Liver (tissue), 9 donors: ENCODE results near the gene ITPA. TPM values are rescaled to one million over a fixed set of nuclear protein-coding genes. Genes with fewer than 3 reads are reported as not detected.

Experiments used
- DNase-seq: peaks from one replicate; pipeline ENCODE4 v3.0.0-alpha.2; 2017; ENCODE audit warnings: low spot score
- H3K27ac ChIP-seq, 2 donors: one replicate each; pipeline ENCODE4 v1.7.0; 2013; ENCODE audit warnings: inconsistent platforms in 2 of 2, low read length in 2 of 2, control low read depth in 1 of 2, low read depth in 1 of 2, mild to moderate bottlenecking in 1 of 2
- H3K27me3 ChIP-seq, 4 donors: one replicate each; pipeline versions ENCODE4 v1.6.1 to v1.7.0; 2013; ENCODE audit warnings: low read length in 3 of 4, inconsistent platforms in 1 of 4, mild to moderate bottlenecking in 1 of 4, moderate library complexity in 1 of 4; ENCODE audit not compliant: control insufficient read depth in 4 of 4, insufficient read depth in 4 of 4
- H3K36me3 ChIP-seq, 4 donors: one replicate each; pipeline versions ENCODE4 v1.6.1 to v1.7.0; 2013; ENCODE audit warnings: low read length in 3 of 4, mild to moderate bottlenecking in 3 of 4, low read depth in 1 of 4, moderate library complexity in 1 of 4; ENCODE audit not compliant: control insufficient read depth in 4 of 4, insufficient read depth in 3 of 4
- H3K4me1 ChIP-seq, 4 donors: one replicate each; pipeline versions ENCODE4 v1.6.1 to v1.7.0; 2013; ENCODE audit warnings: low read length in 3 of 4, mild to moderate bottlenecking in 3 of 4, moderate library complexity in 1 of 4; ENCODE audit not compliant: control insufficient read depth in 4 of 4, insufficient read depth in 4 of 4
- H3K4me3 ChIP-seq, 3 donors: one replicate each; pipeline versions ENCODE4 v1.6.1 to v1.7.0; 2013; ENCODE audit warnings: low read length in 3 of 3, control low read depth in 1 of 3, low read depth in 1 of 3, mild to moderate bottlenecking in 1 of 3
- H3K9ac ChIP-seq, 2 donors: one replicate each; pipeline ENCODE4 v1.7.0; 2013; ENCODE audit warnings: low read length in 2 of 2, mild to moderate bottlenecking in 2 of 2, moderate library complexity in 2 of 2, control low read depth in 1 of 2, low read depth in 1 of 2
- H3K9me3 ChIP-seq, 4 donors: one replicate each; pipeline versions ENCODE4 v1.6.1 to v1.7.0; 2013; ENCODE audit warnings: low read length in 3 of 4; ENCODE audit not compliant: control insufficient read depth in 4 of 4
- ATF3 ChIP-seq: IDR thresholded peaks from 2 replicates; pipeline ENCODE4 v1.6.1; 2016; ENCODE audit warnings: antibody characterized with exemption
- CTCF ChIP-seq: fragments of 150-350 bp; IDR thresholded peaks from 2 replicates; pipeline ENCODE4 v1.5.1; 2017; ENCODE audit warnings: improper control_type of control experiment, low read depth, low read length; ENCODE audit not compliant: missing input control
- FOXA1 ChIP-seq: IDR thresholded peaks from 2 replicates; pipeline ENCODE4 v1.6.1; 2016; ENCODE audit warnings: antibody characterized with exemption
- FOXA2 ChIP-seq: IDR thresholded peaks from 2 replicates; pipeline ENCODE4 v1.6.1; 2016; ENCODE audit warnings: antibody characterized with exemption
- GABPA ChIP-seq, 2 donors: IDR thresholded peaks in 1 of 2; conservative IDR thresholded peaks in 1 of 2; 2 replicates each; pipeline ENCODE4 v1.6.1; 2016; ENCODE audit warnings: antibody characterized with exemption in 2 of 2, mild to moderate bottlenecking in 1 of 2, moderate library complexity in 1 of 2
- HNF4A ChIP-seq, 2 donors: conservative IDR thresholded peaks; 2 replicates each; pipeline ENCODE4 v1.6.1; 2016; ENCODE audit warnings: antibody characterized with exemption in 2 of 2, mild to moderate bottlenecking in 2 of 2
- HNF4G ChIP-seq: IDR thresholded peaks from 2 replicates; pipeline ENCODE4 v1.6.1; 2016; ENCODE audit warnings: antibody characterized with exemption
- JUND ChIP-seq, 2 donors: IDR thresholded peaks; 2 replicates each; pipeline ENCODE4 v1.6.1; 2016; ENCODE audit warnings: antibody characterized with exemption in 2 of 2
- NR2F2 ChIP-seq: IDR thresholded peaks from 2 replicates; pipeline ENCODE4 v1.6.1; 2016; ENCODE audit warnings: antibody characterized with exemption
- REST ChIP-seq: IDR thresholded peaks from 2 replicates; pipeline ENCODE4 v1.6.1; 2016; ENCODE audit warnings: antibody characterized with exemption, mild to moderate bottlenecking
- RXRA ChIP-seq, 2 donors: IDR thresholded peaks; 2 replicates each; pipeline ENCODE4 v1.6.1; 2017 to 2018; ENCODE audit warnings: antibody characterized with exemption in 2 of 2, mild to moderate bottlenecking in 1 of 2
- SP1 ChIP-seq: IDR thresholded peaks from 2 replicates; pipeline ENCODE4 v1.6.1; 2018; ENCODE audit warnings: antibody characterized with exemption, mild to moderate bottlenecking
- TAF1 ChIP-seq: conservative IDR thresholded peaks from 2 replicates; pipeline ENCODE4 v1.6.1; 2016; ENCODE audit warnings: antibody characterized with exemption, mild to moderate bottlenecking
- ZBTB33 ChIP-seq: IDR thresholded peaks from 2 replicates; pipeline ENCODE4 v1.6.1; 2016; ENCODE audit warnings: antibody characterized with exemption
- WGBS: extraction: QIAGEN DNeasy Blood & Tissue Kit; methylation state at CpG from one replicate; pipeline ENCODE4 v1.1.7; 2013; 5-methylcytosine and 5-hydroxymethylcytosine counted together
- polyA plus RNA-seq, 2 donors: library from polyadenylated mRNA; stranded (reverse) in 1 of 2; unstranded in 1 of 2; fragments of 200-250 nt in 1 of 2; fragments of >200 nt in 1 of 2; fragmentation: Nextera tagmentation in 1 of 2; extraction: Ambion mirVana in 1 of 2; gene quantifications; one replicate each; pipeline versions ENCODE4 v1.2.1 to v1.2.3, GENCODE V29; 2013 to 2015
- total RNA-seq, 2 donors: library from RNA; depleted of rRNA; stranded (reverse); fragments of >200 nt; gene quantifications; one replicate each; pipeline ENCODE4 v1.2.3, GENCODE V29; 2014
- donor health status: healthy.
- donor health status: healthy.
- donor health status: healthy.
- donor health status: healthy.
- donor health status: healthy.

Gene ITPA
- total and polyA plus RNA-seq, 4 donors = 14.4 to 39.8 (median 19.7) TPM

GRCh38 chr20:3246682-3247081 is 37.4 kb downstream of the ITPA start:
- no peak overlapping the region for H3K4me3 ChIP-seq
- DNase-seq = no peak
- H3K9me3 ChIP-seq = no peaks in the 10 kb centered on the region
- TF ChIP-seq JUND (IDR thresholded peaks at IDR 0.05) (no peak), HNF4G (no peak), FOXA2 (no peak), SP1 (no peak), RXRA (IDR thresholded peaks at IDR 0.05) (no peak), CTCF (no peak), NR2F2 (no peak), HNF4A (conservative IDR thresholded peaks at IDR 0.05) (no peak), REST (no peak), ZBTB33 (no peak)
- H3K9ac ChIP-seq = no peak overlapping the region
- H3K4me1 ChIP-seq = peaks cover 0 to 7% (median 3%) of the 10 kb centered on the region in 4 donors
- peaks cover 0 to 2% (median 0%) of the 10 kb centered on the region in 4 donors for H3K27me3 ChIP-seq
- peaks cover 0 to 1% (median 0%) of the 10 kb centered on the region in 4 donors for H3K36me3 ChIP-seq
- H3K27ac ChIP-seq = no peak overlapping the region
- 90% methylated on average over 1 of the region's 1 CpG for WGBS

- Histone ChIP-seq H3K9me3 (no peaks in the 10 kb centered on the region), H3K27me3 (peaks cover 0 to 2% (median 0%) of the 10 kb centered on the region in 4 donors), H3K9ac (no peak overlapping the region), H3K4me3 (no peak overlapping the region), H3K36me3 (peaks cover 0 to 6% (median 4%) of the 10 kb centered on the region in 4 donors), H3K4me1 (peaks cover 0 to 7% (median 3%) of the 10 kb centered on the region in 4 donors), H3K27ac (no peak overlapping the region)
- TF ChIP-seq HNF4A (conservative IDR thresholded peaks at IDR 0.05) = no peak
- no peak for TF ChIP-seq GABPA (IDR thresholded peaks at IDR 0.05 in 1 of 2, conservative IDR thresholded peaks at IDR 0.05 in 1 of 2)
- TF ChIP-seq FOXA1 = no peak
- TF ChIP-seq TAF1 = no peak
- TF ChIP-seq ATF3 = no peak
- no peak for TF ChIP-seq HNF4G
- WGBS = 63% methylated on average over 4 of the region's 4 CpGs
- DNase-seq = no peak
Measured at GRCh38 chr20:3247638-3248037, 38.3 kb downstream of the ITPA start.
